ENCODE results near the gene FSIP1.

The FSIP1 gene

GRCh38 chr15:39618063-39618823 lies 164.4 kb downstream of the FSIP1 start:
- no peak for DNase-seq (ENCODE audit: low read depth)

GRCh38 chr15:39616731-39617455 lies 165.7 kb downstream of the FSIP1 start:
- no peak for DNase-seq (ENCODE audit: low read depth)

- DNase-seq (ENCODE audit: low read depth) = no peak
Observed at GRCh38 chr15:39613861-39614260, 168.8 kb downstream of the FSIP1 start.

- DNase-seq (ENCODE audit: low read depth) = no peak
Observed at GRCh38 chr15:39613271-39613670, 169.4 kb downstream of the FSIP1 start.

- no peak for DNase-seq (ENCODE audit: low read depth)
Observed at GRCh38 chr15:39610665-39611064, 172.0 kb downstream of the FSIP1 start.

GRCh38 chr15:39609166-39609916 lies 173.3 kb downstream of the FSIP1 start:
- no peak for DNase-seq (ENCODE audit: low read depth)

- no peak for DNase-seq (ENCODE audit: low read depth)
Observed at GRCh38 chr15:39608185-39609139, 174.2 kb downstream of the FSIP1 start.

- DNase-seq (ENCODE audit: low read depth) = no peak
Observed at GRCh38 chr15:39605146-39605545, 177.5 kb downstream of the FSIP1 start.

- no peak for DNase-seq (ENCODE audit: low read depth)
Observed at GRCh38 chr15:39602143-39602542, 180.5 kb downstream of the FSIP1 start.

- no peak for DNase-seq (ENCODE audit: low read depth)
Observed at GRCh38 chr15:39599871-39600270, 182.8 kb downstream of the FSIP1 start.

GRCh38 chr15:39598958-39599845 lies 183.4 kb downstream of the FSIP1 start:
- no peak for DNase-seq (ENCODE audit: low read depth)

- DNase-seq (ENCODE audit: low read depth) = no peak
Observed at GRCh38 chr15:39598186-39598850, 184.3 kb downstream of the FSIP1 start.

- no peak for DNase-seq (ENCODE audit: low read depth)
Observed at GRCh38 chr15:39597751-39598185, 184.9 kb downstream of the FSIP1 start.

- no peak for DNase-seq (ENCODE audit: low read depth)
Observed at GRCh38 chr15:39597336-39597735, 185.3 kb downstream of the FSIP1 start.

- no peak for DNase-seq (ENCODE audit: low read depth)
Observed at GRCh38 chr15:39596358-39597051, 186.1 kb downstream of the FSIP1 start.

GRCh38 chr15:39595338-39596221 lies 187.1 kb downstream of the FSIP1 start:
- DNase-seq (ENCODE audit: low read depth) = no peak

- DNase-seq (ENCODE audit: low read depth) = no peak
Observed at GRCh38 chr15:39594446-39595337, 187.9 kb downstream of the FSIP1 start.
